Measurements from ENCODE around the gene RNF113A.
A peak's percentile ranks its signal among the peaks of the same experiment; 100 is the strongest.
"Not testable (repeated sequence)": the region's sequence is repeated elsewhere in the genome, so short reads cannot be mapped to it uniquely, and the experiment has no call there.

The RNF113A gene

DNA sequence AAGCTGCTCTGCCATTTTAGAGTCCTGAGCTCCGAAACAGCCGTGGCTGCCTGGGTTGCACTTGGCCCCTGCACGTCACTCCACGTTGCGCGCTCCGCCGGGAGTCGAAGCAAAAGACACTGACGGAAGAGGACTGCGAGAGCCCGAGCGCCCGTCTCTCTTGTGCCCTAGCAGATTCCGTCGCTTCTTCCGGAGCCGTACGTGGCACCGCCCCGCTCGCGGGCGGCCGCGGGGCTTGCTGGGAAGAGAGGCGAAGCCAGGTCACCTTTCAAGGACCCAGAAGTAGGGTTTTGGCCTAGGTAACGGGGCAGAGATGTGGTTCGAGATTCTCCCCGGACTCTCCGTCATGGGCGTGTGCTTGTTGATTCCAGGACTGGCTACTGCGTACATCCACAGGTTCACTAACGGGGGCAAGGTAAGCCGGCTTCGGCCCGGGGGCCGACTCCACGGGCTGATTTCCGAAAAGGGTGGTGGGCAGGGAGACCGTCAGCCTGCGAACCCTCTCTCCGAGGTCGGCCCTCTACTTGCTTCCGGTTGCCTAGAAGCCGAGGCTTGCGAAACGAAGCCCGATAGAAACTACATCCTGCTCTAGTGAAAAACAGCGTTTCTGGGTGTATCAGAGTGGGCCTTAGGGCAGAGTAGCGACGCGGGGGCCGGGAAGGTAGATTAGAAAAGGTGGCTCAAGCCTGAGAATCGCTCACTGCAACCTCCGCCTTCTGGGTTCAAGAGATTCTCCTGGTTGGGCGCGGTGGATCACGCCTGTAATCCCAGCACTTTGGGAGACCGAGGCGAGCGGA lies at the start of gene RNF113A, which contains the start of gene NDUFA1:
TSS of gene RNF113A (minus strand) at position 135 of the 797 bp plus-strand sequence. CDS start at position 15, 120 bp downstream.
TSS of gene NDUFA1 (plus strand) at position 234 of the 797 bp plus-strand sequence. CDS start at position 314, 80 bp downstream.
- peak; percentile 80 for DNase-seq (ENCODE audit: low spot score)

DNA sequence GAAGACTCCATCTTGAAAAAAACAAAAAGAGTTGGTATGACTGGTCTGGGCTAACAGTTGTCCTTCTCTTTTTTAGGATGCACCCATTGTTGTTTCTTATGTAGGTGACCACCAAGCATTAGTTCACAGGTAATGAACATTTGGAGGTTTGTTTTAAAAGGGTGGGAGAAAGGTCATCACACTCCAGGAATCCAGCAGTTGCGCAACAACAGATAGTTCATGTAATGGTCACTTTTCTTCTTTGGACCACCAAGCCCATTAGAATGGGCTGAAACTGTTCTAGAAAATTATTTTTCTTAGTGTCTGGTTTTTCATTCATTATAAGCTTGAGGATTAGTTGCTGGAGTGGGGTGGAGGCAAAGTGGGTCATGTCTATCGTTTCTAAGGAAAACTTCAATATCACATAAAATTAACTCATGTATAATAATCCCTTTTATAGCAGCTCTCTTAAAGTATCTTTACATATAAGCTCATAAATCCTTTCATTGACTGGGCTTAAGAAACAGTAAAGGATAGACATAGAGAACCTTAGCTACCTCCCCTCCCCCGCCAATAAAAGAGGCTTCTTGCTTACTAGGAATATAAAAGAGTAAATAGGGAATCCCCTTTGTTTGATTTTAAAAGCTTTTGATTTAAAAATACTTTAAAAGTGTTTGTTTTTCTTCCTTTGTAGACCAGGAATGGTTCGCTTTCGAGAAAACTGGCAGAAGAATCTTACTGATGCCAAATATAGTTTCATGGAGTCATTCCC lies 48.5 kb upstream of the RNF113A start:
- DNase-seq (ENCODE audit: low spot score): no peak

DNA sequence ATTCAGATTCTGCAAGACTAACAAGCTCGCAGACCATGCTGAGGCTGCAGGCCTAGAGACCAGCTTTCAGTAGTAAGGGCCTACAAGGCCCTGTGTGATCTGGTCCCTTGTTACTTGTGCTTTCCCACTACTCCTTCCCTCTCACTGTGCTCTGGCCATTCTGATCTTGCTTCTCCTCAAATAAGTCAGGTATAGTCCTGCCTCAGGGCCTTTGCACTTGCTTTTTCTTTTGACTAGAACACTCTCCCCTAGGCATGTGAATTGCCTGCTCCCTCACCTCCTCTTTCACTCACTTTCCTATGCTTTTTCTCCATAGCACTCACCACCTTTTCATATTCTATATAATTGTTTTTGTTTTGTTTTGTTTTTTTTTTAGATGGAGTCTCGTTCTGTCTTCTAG lies 46.3 kb upstream of the RNF113A start:
- no peak for DNase-seq (ENCODE audit: low spot score)

DNA sequence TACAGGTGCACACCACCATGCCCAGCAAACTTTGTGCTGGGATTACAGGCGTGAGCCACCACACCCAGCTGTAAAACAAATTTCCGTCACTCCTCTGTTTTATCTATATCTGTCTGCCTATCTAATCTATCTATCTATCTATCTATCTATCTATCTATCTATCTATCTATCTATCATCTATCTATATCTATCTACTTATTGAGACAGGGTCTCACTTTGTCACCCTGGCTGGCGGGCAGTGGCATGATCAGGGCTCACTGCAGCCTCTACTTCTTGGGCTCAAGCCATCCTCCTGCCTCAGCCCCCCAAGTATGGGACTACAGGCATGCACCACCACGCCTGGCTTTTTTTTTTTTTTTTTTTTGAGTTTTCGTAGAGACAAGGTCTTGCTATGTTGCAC lies 44.8 kb upstream of the RNF113A start:
- no peak for DNase-seq (ENCODE audit: low spot score)

DNA sequence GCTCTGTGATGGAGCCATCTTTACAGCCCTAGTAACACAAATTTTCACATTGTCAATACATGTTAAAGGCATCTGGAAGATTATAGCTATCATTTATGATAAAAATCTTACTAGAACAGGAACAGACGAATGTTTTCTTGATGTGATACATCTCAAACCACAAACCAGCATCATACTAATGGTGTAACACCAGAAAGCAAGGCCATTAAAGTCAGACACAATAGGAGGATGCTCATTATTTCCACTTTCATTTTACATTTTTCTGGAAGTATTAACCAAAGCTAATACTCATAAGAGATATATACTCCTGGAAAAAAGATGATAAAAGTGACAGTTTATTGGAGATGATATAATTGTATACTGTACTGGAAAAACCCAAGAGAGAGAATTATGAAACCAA lies 29.4 kb upstream of the RNF113A start:
- DNase-seq (ENCODE audit: low spot score): no peak

DNA sequence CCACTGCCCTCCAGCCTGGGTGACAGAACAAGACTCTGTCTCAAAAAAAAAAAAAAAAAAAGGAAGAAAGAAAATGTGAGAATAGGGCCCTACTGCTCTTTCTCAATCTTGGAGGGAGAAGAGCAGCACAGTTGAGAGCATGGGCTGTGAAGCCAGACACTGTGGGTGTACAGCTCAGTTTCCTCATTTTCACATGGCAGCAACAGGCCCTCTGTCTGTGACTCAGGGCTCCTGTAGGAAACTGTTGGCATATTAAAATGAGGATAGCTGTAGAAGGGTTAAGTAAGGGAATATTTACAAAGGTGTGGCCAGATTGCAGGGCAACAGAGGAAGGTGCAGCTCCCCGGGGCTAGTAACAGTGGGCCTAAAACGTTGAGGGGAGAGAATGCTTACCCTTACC lies 27.6 kb upstream of the RNF113A start:
- peak; percentile 22 for DNase-seq (ENCODE audit: low spot score)

DNA sequence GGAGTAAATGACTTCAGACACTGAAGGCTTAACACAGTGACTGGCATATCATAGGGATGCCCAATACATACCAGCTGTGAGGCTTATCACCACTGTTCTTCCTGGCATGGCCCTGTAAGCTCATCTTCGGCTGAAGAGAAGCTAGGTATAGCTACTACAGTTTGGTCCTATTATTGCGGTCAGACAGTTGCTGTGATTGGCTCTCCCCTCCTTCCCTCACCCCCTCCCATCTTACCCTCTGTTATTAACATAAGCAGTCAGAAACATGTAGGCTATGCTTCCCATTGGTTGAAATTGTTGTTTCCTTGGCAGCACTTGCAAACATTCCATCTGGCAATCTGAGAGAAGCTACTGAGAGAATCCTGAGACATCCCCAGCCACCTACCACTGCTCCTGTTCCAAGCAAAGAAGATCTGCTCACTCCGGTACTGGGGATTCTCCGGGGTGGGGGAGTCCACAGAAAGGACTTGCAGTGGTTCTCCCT lies 24.4 kb upstream of the RNF113A start, which contains the start of gene AKAP14:
TSS of gene AKAP14 (plus strand) at position 51 of the 484 bp plus-strand sequence. CDS start 7,331 bp downstream, outside the sequence.
- no peak for DNase-seq (ENCODE audit: low spot score)

DNA sequence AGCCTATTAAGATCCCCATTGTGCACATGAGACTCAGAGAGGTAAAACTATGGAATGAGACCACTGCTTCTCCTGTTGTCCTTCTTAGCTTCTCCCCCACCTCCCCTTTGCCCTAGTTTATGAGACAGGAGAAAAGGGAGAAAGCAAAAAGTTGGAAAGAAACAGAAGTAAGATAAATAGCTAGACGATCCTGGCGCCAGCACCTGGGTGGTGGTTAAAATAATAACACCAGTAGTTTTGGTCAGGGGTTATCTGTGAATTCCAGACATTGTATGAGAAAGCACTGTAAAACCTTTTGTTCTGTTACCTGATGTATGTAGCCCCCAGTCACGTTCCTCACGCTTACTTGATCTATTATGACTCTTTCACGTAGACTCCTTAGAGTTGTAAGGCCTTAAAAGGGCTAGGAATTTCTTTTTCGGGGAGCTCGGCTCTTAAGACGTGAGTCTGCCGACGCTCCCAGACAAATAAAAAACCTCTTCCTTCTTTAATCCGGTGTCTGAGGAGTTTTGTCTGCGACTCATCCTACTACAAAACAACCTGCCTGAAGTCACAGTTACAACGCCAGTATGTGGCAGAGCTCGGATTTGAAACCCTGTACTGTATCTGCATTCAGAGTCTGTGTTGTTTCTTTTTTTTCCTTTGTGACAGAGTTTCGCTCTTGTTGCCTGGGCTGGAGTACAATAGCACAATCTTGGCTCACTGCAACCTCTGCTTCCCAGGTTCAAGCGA lies 20.6 kb upstream of the RNF113A start:
- DNase-seq (ENCODE audit: low spot score): not testable (repeated sequence)

DNA sequence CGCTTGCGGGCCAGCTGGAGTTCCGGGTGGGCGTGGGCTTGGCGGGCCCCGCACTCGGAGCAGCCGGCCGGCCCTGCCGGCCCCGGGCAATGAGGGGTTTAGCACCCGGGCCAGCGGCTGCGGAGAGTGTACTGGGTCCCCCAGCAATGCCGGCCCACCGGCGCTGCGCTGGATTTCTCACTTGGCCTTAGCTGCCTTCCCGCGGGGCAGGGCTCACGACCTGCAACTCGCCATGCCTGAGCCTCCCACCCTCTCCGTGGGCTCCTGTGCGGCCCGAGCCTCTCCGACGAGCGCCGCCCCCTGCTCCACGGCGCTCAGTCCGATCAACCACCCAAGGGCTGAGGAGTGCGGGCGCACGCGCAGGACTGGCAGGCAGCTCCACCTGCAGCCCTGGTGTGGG lies 19.1 kb upstream of the RNF113A start:
- not testable (repeated sequence) for DNase-seq (ENCODE audit: low spot score)

DNA sequence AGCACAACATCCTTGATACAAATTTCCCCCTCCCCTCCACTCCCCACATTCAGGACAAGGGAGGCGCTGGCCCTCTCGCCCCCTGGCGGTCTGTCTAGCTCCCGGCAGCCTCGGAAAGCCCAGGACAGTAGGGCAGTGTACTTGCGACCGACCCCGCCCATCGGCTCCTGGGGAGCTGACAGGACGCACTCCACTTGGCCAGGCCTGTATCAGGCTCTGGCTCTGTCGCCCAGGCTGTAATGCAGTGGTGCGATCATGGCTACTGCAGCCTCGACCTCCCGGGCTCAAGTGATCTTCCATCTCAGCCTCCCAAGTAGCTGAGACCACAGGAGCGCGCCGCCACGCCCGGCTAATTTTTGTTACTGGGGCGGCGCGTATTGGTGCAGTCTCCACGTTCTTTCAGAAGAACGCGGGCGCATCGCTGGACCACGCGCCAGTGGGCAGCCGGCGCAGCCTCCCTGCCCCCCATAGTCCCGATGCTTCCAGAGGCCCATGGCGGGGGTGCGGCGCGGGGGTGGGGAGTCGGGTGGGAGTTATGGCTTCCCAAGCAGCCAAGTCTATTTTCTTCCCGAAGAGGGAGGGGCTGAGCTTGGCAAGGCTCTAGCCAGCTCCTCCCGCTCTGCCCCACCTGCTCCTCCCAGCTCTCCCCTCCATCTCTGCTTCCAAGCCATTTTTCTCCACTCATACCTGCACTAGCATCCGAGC lies 16.3 kb upstream of the RNF113A start:
- DNase-seq (ENCODE audit: low spot score): peak; percentile 20

DNA sequence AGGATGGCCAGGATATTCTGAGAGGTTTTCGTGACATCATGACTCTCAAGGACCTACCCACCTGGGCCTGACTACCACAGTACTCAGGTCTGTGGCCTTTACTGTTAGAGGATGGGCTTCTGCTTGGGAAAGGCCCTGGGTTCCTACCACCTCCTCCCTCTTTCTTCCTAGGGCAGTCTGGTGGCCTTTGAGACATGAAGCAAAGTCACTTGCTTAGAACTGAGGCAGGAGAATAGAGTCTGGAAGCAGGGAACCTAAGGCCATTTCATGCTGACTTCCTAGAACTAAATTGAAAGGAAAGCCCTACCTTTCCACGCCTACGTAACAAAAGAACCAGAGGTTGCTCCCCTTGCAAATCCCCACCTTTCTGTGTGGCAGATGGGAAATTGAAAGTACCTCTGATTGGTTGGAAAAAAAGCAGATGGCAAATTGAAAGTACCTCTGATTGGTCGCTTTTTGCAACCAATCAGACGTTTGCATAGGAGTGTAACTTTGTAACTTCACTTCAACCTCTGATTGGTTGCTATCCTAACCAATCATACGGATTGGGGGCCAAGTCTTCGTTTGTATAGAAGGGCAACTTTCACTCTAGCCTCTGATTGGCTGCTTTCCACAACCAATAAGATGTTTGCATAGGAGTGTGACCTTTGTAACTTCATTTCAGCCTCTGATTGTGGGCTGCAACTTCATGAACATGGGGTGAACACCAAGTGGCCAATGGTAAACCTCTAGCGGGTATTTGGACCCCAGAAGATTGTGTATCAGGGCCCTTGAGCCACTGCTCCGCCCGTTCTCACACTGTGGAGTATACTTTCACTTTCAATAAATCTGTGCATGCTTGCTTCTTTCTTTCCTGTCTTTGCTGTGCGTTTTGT lies 14.3 kb upstream of the RNF113A start:
- DNase-seq (ENCODE audit: low spot score): peak; percentile 45

DNA sequence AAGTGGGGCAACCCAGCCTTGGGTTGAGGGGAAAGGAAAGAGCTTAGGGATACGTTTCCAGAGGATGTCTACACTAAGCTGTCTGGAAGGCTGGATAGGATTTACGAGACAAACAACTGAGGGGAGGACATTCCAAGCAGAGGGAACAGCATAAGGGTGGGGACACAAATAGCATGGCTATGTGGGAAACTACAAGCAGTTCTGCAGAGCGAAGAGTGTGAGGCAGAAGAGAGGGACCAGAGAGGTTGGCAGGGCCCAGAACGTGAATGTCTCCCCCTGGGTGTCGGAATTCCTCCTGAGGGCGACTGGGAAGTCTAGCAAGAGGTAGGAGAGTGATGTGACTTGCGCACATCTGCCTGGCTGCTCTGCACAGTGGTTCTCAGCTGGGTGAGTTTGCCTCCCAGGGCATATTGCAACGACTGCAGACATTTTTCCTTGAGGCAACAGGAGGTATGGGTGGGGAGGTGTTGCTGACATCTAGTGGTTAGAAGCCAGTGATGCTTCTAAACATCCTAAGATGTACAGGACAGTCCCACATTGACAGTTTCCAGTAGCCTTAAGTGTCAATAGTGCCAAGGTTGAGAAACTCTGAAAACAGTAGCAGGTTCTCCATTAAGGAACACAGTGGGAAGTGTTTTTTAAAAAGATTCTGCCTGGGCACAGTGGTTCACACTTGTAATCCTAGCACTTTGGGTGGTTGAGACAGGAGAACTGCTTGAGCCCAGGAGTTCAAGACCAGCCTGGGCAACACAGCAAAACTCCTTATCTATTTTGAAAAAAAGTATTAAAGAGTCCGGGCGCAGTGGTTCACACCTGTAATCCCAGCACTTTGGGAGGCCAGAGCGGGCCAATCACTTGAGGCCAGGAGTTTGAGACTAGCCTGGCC lies 9.3 kb upstream of the RNF113A start:
- DNase-seq (ENCODE audit: low spot score): peak; percentile 28

DNA sequence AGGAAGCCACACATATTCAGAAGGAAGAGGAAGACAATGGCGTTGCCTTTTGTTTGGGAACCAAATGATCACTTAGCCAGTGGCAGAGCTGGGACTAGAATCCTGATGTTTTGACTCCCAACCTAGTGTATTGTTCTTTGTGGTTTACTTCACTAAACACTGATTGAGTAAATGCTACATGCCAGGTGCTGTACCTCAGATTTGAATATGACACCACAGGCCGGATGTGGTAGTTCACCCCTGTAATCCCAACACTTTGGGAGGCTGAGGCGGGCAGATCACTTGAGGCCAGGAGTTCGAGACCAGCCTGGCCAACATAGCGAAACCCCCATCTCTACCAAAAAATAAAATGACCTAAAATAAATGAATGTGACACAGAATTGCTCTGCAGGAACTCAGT lies 8.5 kb upstream of the RNF113A start:
- DNase-seq (ENCODE audit: low spot score): no peak

DNA sequence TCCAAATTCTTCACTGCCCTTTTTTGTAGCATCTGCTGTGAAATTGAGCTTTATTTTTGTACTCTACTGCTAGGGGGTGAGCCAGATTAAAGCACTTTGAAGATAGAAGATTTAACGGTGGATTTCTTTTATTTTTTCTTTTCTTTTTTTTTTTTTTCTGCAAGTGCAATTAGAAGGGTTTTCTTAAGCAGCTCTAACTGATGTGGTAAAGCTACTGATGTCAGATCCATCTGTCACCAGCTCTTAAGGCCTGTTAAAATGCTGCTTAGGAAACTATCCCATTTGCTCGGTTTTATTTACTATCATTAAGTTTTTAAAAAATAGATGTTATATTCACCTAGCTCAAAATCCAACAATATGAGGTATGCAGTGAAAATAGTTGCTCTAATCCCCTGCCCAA lies 7.2 kb upstream of the RNF113A start:
- no peak for DNase-seq (ENCODE audit: low spot score)

DNA sequence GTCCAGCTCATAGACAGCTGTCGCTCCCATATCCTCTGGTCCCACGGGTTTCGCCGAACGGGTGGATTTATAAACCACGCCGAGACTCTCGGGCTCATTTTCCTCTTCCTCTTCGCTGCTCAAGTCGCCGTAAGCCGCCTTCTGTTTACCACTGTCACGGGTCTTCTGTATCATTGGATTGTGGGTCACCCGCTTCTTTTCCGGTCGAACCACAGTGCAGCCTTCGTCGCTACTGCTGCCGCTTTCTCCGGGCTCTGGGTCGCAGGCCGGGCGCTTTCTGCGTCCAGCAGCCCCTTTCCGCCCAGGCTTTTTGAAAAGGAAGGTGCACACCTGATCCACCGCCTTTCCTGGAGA lies 311 bp downstream of the RNF113A start:
- DNase-seq (ENCODE audit: low spot score): no peak

DNA sequence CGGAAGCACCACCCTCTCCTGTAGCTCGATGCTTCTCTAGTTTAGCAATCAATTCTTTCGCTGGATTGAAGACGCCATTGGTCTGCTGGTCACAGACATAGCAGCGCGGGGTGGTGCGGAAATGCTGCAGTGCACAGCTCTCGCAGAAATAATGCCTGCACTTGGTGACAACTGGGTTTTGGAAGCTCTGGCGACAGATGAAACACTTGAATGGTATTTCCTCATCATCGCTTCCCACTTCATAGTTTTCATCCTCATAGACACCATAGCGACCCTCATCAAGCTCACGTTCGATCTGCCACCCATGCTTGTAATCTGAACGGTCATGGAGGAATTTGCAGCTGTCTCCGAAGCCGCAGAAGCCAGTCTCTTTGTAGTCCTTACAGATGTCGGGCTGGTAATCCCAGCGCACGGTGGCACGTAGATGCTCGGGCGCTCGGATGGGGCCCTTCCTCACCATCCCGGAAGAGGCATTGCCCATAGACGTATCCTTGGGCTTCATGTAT lies 854 bp downstream of the RNF113A start:
- DNase-seq (ENCODE audit: low spot score): peak; percentile 11

DNA sequence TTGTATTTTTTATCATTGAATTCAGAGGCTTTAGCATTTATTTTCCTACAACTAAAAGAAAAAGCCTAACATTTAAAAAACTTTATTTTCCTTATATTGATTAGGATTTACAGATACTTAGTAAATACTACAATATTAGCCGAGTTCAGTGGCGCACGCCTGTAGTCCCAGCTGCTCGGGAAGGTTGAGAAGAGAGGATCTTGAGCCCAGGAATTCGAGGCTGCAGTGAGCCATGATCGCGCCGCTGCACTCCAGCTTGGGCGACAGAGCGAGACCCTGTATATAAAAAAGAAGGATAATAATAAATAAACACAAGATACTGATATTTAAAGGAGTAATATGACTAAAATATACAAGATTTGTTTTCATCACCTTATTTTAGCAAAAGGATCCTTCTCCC lies 18.1 kb downstream of the RNF113A start:
- no peak for DNase-seq (ENCODE audit: low spot score)

DNA sequence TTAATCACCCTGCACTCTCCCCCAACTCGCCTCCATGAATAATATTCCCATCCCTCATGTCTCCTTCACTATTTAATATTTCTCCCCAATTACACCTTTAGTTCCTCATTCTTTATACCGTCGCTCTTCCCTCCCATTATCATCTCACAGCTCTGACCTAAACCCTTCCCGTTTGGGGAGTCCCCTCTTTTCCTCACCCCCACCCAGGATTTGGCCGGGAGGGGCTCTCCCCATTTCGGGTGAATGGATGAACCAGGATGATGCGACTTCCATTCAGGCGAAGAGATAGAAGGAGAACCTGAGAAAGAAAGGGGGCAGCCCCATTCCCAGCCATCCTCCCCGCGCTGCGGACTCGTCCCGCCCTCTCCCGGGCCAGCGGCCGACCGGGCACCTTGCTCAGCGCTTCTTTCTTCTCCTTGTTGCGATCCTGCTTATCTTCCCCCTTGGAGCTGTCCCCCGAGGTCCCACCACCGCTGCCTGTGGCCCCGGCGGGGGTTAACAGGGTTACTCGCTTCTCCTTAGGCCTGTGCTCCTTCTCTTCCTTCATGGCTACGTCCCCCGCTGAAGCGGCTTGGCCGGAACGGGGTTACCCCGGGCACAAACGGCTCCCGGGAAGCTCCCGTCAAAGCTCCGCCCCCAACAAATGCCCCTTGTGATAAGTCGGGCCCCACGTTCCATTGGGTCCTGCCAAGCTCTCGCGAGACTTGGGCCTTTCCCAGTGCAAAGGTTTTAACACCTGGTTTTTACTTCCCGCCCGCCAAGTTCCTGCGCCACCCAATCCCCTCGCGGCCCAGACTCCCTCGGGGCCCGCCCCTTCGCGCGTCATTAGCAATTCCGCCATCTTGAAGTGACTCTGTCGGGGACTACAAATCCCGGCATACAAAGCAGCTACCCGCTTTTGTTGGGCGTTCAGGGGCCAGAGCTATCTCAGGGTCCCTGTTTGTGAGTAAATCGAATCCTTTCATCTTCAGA lies 18.9 kb downstream of the RNF113A start, which contains the start of gene UPF3B:
TSS of gene UPF3B (minus strand) at position 582 of the 972 bp plus-strand sequence. CDS start at position 547, 35 bp downstream.
- DNase-seq (ENCODE audit: low spot score): peak; percentile 96
